Measurements from ENCODE around the gene HIBADH. TPM values are rescaled to one million over a fixed set of nuclear protein-coding genes. Genes with fewer than 3 reads are reported as not detected.

HIBADH gene
- total and polyA plus RNA-seq, 10 of the 15 experiments (the other 5 are each of a cell fraction or from before 2014, with no cell fraction given), result 8.7 to 36.1 (median 18.6) TPM

DNA sequence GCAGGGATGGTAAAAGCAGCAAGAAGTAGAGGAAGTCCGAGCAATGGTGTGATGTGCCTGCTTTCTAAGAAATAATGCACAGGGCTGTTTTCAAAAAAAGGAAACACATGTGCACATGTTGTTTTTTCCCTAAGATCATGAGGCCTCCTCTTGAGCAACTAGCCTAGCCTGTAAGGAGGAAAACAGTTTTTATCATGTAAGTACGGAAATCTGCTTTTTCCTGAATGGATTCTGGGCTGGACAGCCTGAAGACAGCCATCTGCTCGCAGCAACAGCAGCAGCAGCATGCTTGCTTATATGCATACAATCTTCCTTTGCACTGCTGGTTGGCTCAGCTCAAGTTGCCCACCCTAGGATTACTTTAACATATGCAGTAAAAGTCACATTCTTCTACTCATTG is 87.1 kb downstream of the HIBADH start:
- no peak overlapping the region for H3K4me3 ChIP-seq
- in situ Hi-C loops (cut with MboI), result loop anchor here (5.0 kb wide), 1 partner anchor 378 kb away; no protein-coding TSS in a partner anchor
- ChIA-PET POLR2A (no interaction called here), CTCF (interaction anchor here (0.6 to 5.0 kb wide), 12 partner anchors 13 to 1323 kb away, joined by 3 to 41 read pairs (median 4); no protein-coding TSS in a partner anchor), RAD21 (ENCODE audit: unreplicated experiment) (interaction anchor here (1.0 to 2.1 kb wide), 4 partner anchors 8 to 380 kb away, joined by 3 to 9 read pairs (median 8); no protein-coding TSS in a partner anchor), SMC1A (ENCODE audit: uncharacterized antibody, unreplicated experiment) (interaction anchor here (0.7 to 3.2 kb wide), 5 partner anchors 11 to 380 kb away, joined by 3 to 16 read pairs (median 4); no protein-coding TSS in a partner anchor)
- H3K27me3 ChIP-seq (replicated peaks in 1 of 2; ENCODE audit: control insufficient read depth in 2 of 2, insufficient read depth in 2 of 2, low read length in 1 of 2), result no peaks in the 10 kb centered on the region
- no peaks in the 10 kb centered on the region for H3K79me2 ChIP-seq (ENCODE audit: control insufficient read depth, insufficient read depth, low read length)
- no peak overlapping the region for H3K4me2 ChIP-seq (ENCODE audit: control insufficient read depth, insufficient read depth)
- H2AFZ ChIP-seq (ENCODE audit: control insufficient read depth, low read depth, low read length), result no peak overlapping the region
- BruUV-seq (replicated peaks), result no TSS peak
- H3K27ac ChIP-seq (ENCODE audit: control insufficient read depth, insufficient read depth), result no peak overlapping the region
- no peak overlapping the region for H3K9ac ChIP-seq (ENCODE audit: control insufficient read depth, insufficient read depth, low read length)
- 63% methylated on average over 3 of the region's 3 CpGs for WGBS (ENCODE audit: insufficient coverage, insufficient replicate concordance, low lambda C conversion rate, missing lambda C conversion rate)
- no peak for TF ChIP-seq SIX5 (IDR thresholded peaks at IDR 0.05; ENCODE audit: low read depth, low read length, severe bottlenecking)
- TF ChIP-seq, protein P1, sequence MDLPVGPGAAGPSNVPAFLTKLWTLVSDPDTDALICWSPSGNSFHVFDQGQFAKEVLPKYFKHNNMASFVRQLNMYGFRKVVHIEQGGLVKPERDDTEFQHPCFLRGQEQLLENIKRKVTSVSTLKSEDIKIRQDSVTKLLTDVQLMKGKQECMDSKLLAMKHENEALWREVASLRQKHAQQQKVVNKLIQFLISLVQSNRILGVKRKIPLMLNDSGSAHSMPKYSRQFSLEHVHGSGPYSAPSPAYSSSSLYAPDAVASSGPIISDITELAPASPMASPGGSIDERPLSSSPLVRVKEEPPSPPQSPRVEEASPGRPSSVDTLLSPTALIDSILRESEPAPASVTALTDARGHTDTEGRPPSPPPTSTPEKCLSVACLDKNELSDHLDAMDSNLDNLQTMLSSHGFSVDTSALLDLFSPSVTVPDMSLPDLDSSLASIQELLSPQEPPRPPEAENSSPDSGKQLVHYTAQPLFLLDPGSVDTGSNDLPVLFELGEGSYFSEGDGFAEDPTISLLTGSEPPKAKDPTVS (IDR thresholded peaks at IDR 0.05; ENCODE audit: low read depth, low read length), result no peak
- TF ChIP-seq, protein P2, sequence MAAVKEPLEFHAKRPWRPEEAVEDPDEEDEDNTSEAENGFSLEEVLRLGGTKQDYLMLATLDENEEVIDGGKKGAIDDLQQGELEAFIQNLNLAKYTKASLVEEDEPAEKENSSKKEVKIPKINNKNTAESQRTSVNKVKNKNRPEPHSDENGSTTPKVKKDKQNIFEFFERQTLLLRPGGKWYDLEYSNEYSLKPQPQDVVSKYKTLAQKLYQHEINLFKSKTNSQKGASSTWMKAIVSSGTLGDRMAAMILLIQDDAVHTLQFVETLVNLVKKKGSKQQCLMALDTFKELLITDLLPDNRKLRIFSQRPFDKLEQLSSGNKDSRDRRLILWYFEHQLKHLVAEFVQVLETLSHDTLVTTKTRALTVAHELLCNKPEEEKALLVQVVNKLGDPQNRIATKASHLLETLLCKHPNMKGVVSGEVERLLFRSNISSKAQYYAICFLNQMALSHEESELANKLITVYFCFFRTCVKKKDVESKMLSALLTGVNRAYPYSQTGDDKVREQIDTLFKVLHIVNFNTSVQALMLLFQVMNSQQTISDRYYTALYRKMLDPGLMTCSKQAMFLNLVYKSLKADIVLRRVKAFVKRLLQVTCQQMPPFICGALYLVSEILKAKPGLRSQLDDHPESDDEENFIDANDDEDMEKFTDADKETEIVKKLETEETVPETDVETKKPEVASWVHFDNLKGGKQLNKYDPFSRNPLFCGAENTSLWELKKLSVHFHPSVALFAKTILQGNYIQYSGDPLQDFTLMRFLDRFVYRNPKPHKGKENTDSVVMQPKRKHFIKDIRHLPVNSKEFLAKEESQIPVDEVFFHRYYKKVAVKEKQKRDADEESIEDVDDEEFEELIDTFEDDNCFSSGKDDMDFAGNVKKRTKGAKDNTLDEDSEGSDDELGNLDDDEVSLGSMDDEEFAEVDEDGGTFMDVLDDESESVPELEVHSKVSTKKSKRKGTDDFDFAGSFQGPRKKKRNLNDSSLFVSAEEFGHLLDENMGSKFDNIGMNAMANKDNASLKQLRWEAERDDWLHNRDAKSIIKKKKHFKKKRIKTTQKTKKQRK (IDR thresholded peaks at IDR 0.05; ENCODE audit: low read depth, low read length), result no peak
- TF ChIP-seq, protein P3, sequence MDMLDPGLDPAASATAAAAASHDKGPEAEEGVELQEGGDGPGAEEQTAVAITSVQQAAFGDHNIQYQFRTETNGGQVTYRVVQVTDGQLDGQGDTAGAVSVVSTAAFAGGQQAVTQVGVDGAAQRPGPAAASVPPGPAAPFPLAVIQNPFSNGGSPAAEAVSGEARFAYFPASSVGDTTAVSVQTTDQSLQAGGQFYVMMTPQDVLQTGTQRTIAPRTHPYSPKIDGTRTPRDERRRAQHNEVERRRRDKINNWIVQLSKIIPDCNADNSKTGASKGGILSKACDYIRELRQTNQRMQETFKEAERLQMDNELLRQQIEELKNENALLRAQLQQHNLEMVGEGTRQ (IDR thresholded peaks at IDR 0.05; ENCODE audit: borderline replicate concordance, low read depth, low read length), result no peak
- TF ChIP-seq, protein P4, sequence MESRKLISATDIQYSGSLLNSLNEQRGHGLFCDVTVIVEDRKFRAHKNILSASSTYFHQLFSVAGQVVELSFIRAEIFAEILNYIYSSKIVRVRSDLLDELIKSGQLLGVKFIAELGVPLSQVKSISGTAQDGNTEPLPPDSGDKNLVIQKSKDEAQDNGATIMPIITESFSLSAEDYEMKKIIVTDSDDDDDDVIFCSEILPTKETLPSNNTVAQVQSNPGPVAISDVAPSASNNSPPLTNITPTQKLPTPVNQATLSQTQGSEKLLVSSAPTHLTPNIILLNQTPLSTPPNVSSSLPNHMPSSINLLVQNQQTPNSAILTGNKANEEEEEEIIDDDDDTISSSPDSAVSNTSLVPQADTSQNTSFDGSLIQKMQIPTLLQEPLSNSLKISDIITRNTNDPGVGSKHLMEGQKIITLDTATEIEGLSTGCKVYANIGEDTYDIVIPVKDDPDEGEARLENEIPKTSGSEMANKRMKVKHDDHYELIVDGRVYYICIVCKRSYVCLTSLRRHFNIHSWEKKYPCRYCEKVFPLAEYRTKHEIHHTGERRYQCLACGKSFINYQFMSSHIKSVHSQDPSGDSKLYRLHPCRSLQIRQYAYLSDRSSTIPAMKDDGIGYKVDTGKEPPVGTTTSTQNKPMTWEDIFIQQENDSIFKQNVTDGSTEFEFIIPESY (IDR thresholded peaks at IDR 0.05), result no peak
- no peak for TF ChIP-seq NBN (IDR thresholded peaks at IDR 0.05)
- no peak for TF ChIP-seq EP300 (IDR thresholded peaks at IDR 0.05; ENCODE audit: borderline replicate concordance in 1 of 2, control insufficient read depth in 1 of 2, low read depth in 2 of 2, low read length in 2 of 2)
- no peaks in the 10 kb centered on the region for H3K9me3 ChIP-seq (replicated peaks; ENCODE audit: control insufficient read depth, insufficient read depth, low read length)
- no peak for DNase-seq (ENCODE audit: low read depth, low spot score)
- no peaks in the 10 kb centered on the region for H4K20me1 ChIP-seq (ENCODE audit: control insufficient read depth, insufficient read depth)
- no peaks in the 10 kb centered on the region for H3K36me3 ChIP-seq (ENCODE audit: control insufficient read depth in 2 of 2, insufficient read depth in 2 of 2, low read length in 1 of 2)
- ATAC-seq, result no peak
- no peaks in the 10 kb centered on the region for H3K4me1 ChIP-seq (ENCODE audit: control insufficient read depth, insufficient read depth, low read length)
- FAIRE-seq, result no peak
- intact Hi-C loops (cut with micrococcal nuclease; ENCODE audit: unreplicated experiment), result loop anchor here (1.0 to 10.0 kb wide), 4 partner anchors 199 to 379 kb away; no protein-coding TSS in a partner anchor
